K562 (cell line): ENCODE data around the gene HLF. TPM values are rescaled to one million over a fixed set of nuclear protein-coding genes. Genes with fewer than 3 reads are reported as not detected.
A peak's percentile ranks its signal among the peaks of the same experiment; 100 is the strongest.

Experiments
- ATAC-seq: fragments of 200-7000 bp; cut with Tn5 transposase; 3 replicates; pipeline ENCODE4 v1.9.1; 2020; ENCODE audit warnings: moderate library complexity
- BruUV-seq: library from RNA; stranded (reverse); fragments of 400-500 nt; replicated peaks from 2 replicates; lab custom pipeline; 2021; lab: Mats Ljungman, UMichigan
- CTCF ChIA-PET: fragments of 300-600 bp; formaldehyde crosslinking; extraction: SDS; loops from one replicate; lab custom pipeline; 2021; ENCODE audit warnings: low intra/inter-chr PET ratio; lab: Yijun Ruan, JAX
- POLR2A ChIA-PET: fragments of 300-600, 350-650 bp; sonication (Branson Sonifier 250); formaldehyde crosslinking; extraction: SDS; loops from one replicate; lab custom pipeline; 2021; ENCODE audit warnings: antibody characterized with exemption, inconsistent platforms; lab: Yijun Ruan, JAX
- DNase-seq, 4 experiments: peaks; one replicate each; pipeline versions ENCODE4 v3.0.0 to v3.0.0-alpha.2; 2011 to 2018; ENCODE audit warnings: low spot score in 3 of 4, mixed read lengths in 3 of 4; ENCODE audit errors: extremely low read depth in 1 of 4
- FAIRE-seq: peaks from 2 replicates; lab custom pipeline; 2011; peaks lifted over from hg19 to GRCh38; lab: Jason Lieb, UNC
- H2AFZ ChIP-seq: 2 replicates; pipeline ENCODE4 v1.6.0; 2011; ENCODE audit warnings: low read depth, low read length, control low read depth, inconsistent platforms
- H3K27ac ChIP-seq: fragments of 200-600 bp; 3 replicates; pipeline ENCODE4 v1.8.0; 2011; ENCODE audit warnings: low read depth, mild to moderate bottlenecking, control low read depth, inconsistent platforms, low read length, moderate library complexity, mixed read lengths; ENCODE audit errors: extremely low read depth
- H3K27me3 ChIP-seq, 2 experiments: fragments of 300-600 bp in 1 of 2; 2 replicates in 1 of 2; 3 replicates in 1 of 2; pipeline versions ENCODE4 v1.6.0 to v1.8.0; 2011; ENCODE audit warnings: inconsistent platforms in 2 of 2, low read length in 2 of 2, mild to moderate bottlenecking in 1 of 2, mixed read lengths in 1 of 2, moderate library complexity in 1 of 2; ENCODE audit not compliant: control insufficient read depth in 2 of 2, insufficient read depth in 2 of 2
- H3K36me3 ChIP-seq: fragments of 300-600 bp; 3 replicates; pipeline ENCODE4 v1.8.0; 2011; ENCODE audit warnings: mild to moderate bottlenecking, low read length, inconsistent platforms; ENCODE audit not compliant: control insufficient read depth, insufficient read depth
- H3K4me1 ChIP-seq, 2 experiments: fragments of 200-600 bp in 1 of 2; replicated peaks in 1 of 2; 2 replicates in 1 of 2; 3 replicates in 1 of 2; pipeline versions ENCODE4 v1.5.1 to v1.8.0; 2011; ENCODE audit warnings: inconsistent platforms in 2 of 2, low read length in 2 of 2, mild to moderate bottlenecking in 1 of 2, mixed read lengths in 1 of 2, moderate library complexity in 1 of 2; ENCODE audit not compliant: control insufficient read depth in 2 of 2, insufficient read depth in 2 of 2
- H3K4me2 ChIP-seq: 2 replicates; pipeline ENCODE4 v1.6.1; 2011; ENCODE audit warnings: low read length, control low read depth, inconsistent platforms, mixed read lengths; ENCODE audit not compliant: insufficient read depth
- H3K4me3 ChIP-seq: fragments of 200-600 bp; sonication (generic), shearing (Covaris generic); 2 replicates; pipeline ENCODE4 v1.5.1; 2016; ENCODE audit warnings: control low read depth, inconsistent platforms
- H3K79me2 ChIP-seq: fragments of 200-600 bp; 3 replicates; pipeline ENCODE4 v1.8.0; 2011; ENCODE audit warnings: low read length, inconsistent platforms; ENCODE audit not compliant: control insufficient read depth, insufficient read depth
- H3K9ac ChIP-seq, 2 experiments: 2 replicates each; pipeline versions ENCODE4 v1.6.0 to v1.6.1; 2011; ENCODE audit warnings: low read depth in 2 of 2, low read length in 2 of 2, control low read depth in 1 of 2, inconsistent platforms in 1 of 2, mild to moderate bottlenecking in 1 of 2, mixed read lengths in 1 of 2; ENCODE audit not compliant: insufficient read depth in 1 of 2
- H3K9me1 ChIP-seq: one replicate; pipeline ENCODE4 v1.6.0; 2011; ENCODE audit warnings: inconsistent platforms, mild to moderate bottlenecking, low read length, moderate library complexity; ENCODE audit not compliant: control insufficient read depth, insufficient read depth
- H3K9me3 ChIP-seq: replicated peaks from 2 replicates; pipeline ENCODE4 v1.5.1; 2011; ENCODE audit warnings: low read depth, low read length, inconsistent platforms; ENCODE audit not compliant: control insufficient read depth, insufficient read depth
- H4K20me1 ChIP-seq: replicated peaks from 2 replicates; pipeline ENCODE4 v1.6.1; 2011; ENCODE audit warnings: low read length, inconsistent platforms, mixed read lengths; ENCODE audit not compliant: control insufficient read depth, insufficient read depth
- CGGBP1 ChIP-seq: fragments of 250-450 bp; sonication (Bioruptor Pico); IDR thresholded peaks from 2 replicates; pipeline ENCODE4 v1.9.0; 2021; ENCODE audit warnings: mild to moderate bottlenecking
- COPS2 ChIP-seq: fragments of 450-650 bp; conservative IDR thresholded peaks from 2 replicates; pipeline ENCODE4 v1.6.1; 2016; ENCODE audit warnings: mild to moderate bottlenecking, moderate library complexity
- ELK3 ChIP-seq: fragments of 450-650 bp; formaldehyde crosslinking; IDR thresholded peaks from 2 replicates; pipeline ENCODE4 v1.4.0; 2020; ENCODE audit warnings: mild to moderate bottlenecking
- FOXO4 ChIP-seq: fragments of 450-650 bp; formaldehyde crosslinking; IDR thresholded peaks from 2 replicates; pipeline ENCODE4 v1.4.0; 2020; ENCODE audit warnings: mild to moderate bottlenecking, moderate library complexity
- FUS ChIP-seq: fragments of 200-400 bp; formaldehyde crosslinking; optimal IDR thresholded peaks from 2 replicates; pipeline ENCODE3; 2017; ENCODE audit warnings: low read depth, low read length
- MLLT1 ChIP-seq, 2 experiments: fragments of 450-650 bp; IDR thresholded peaks; 2 replicates each; pipeline ENCODE4 v1.6.1; 2016
- NELFE ChIP-seq: IDR thresholded peaks from 2 replicates; pipeline ENCODE4 v1.6.1; 2011; ENCODE audit warnings: mild to moderate bottlenecking; ENCODE audit not compliant: insufficient read depth, insufficient read length
- TBP ChIP-seq: optimal IDR thresholded peaks from 2 replicates; pipeline ENCODE3; 2011; ENCODE audit warnings: low read depth, low read length, improper control_type of control experiment
- ZC3H8 ChIP-seq: fragments of 450-650 bp; IDR thresholded peaks from 2 replicates; pipeline ENCODE4 v1.6.1; 2017
- ZFP91 ChIP-seq: sonication (generic); formaldehyde crosslinking; IDR thresholded peaks from 2 replicates; pipeline ENCODE4 v1.8.0; 2022; ENCODE audit warnings: mild to moderate bottlenecking, missing genetic modification reagents
- ZNF134 ChIP-seq: fragments of 250-450 bp; sonication (Bioruptor Pico); conservative IDR thresholded peaks from 2 replicates; pipeline ENCODE4 v1.4.0; 2020
- ZNF507 ChIP-seq: conservative IDR thresholded peaks from 2 replicates; pipeline ENCODE4 v1.6.1; 2017; ENCODE audit warnings: missing genetic modification characterization, missing compliant biosample characterization
- ZNF655 ChIP-seq: fragments of 250-450 bp; sonication (Bioruptor Pico); IDR thresholded peaks from 2 replicates; pipeline ENCODE4 v1.5.0; 2021
- WGBS: fragments of 100-300 bp; shearing (Covaris generic); methylation state at CpG from one replicate; pipeline ENCODE4 v1.1.6; 2016; ENCODE audit warnings: low coverage, mixed read lengths; ENCODE audit not compliant: insufficient coverage; ENCODE audit errors: missing lambda C conversion rate; 5-methylcytosine and 5-hydroxymethylcytosine counted together
- in situ Hi-C: fragments of 300-500 bp; cut with MboI; formaldehyde crosslinking; loops from 4 replicates; pipeline ENCODE4 v1.15.0; 2018; ENCODE audit warnings: inconsistent platforms, mixed read lengths
- intact Hi-C: fragments of 100-400 bp; cut with micrococcal nuclease; formaldehyde crosslinking; loops from 2 replicates; pipeline ENCODE4 v1.14.2; 2022
- polyA plus RNA-seq, 8 experiments: library from polyadenylated mRNA; depleted of rRNA in 4 of 8; stranded (reverse) in 5 of 8; unstranded in 3 of 8; fragments of >200 nt; fragmentation: Nextera tagmentation in 2 of 8; fragmentation: Illumina TruSeq in 1 of 8; extraction: Ambion mirVana in 2 of 8; extraction: Trizol in 1 of 8; gene quantifications; 2 replicates each; pipeline versions ENCODE4 v1.2.1 to v1.2.3, GENCODE V29; 2011 to 2014; ENCODE audit warnings: inconsistent platforms in 1 of 8, missing spikeins in 1 of 8
- total RNA-seq, 7 experiments: library from RNA; depleted of rRNA in 6 of 7; stranded (reverse); fragments of >200 nt in 6 of 7; fragmentation: Illumina TruSeq in 2 of 7; extraction: Trizol in 2 of 7; gene quantifications; 2 replicates each; pipeline versions ENCODE4 v1.2.1 to v1.2.3, GENCODE V29; 2011 to 2021; ENCODE audit warnings: low replicate concordance in 1 of 7

HLF gene
- total and polyA plus RNA-seq, 9 of the 15 experiments (the other 6 are each of a cell fraction or from before 2014, with no cell fraction given), result 0.03 to 0.24 (median 0.09) TPM

GRCh38 chr17:55305321-55306087 lies 40.7 kb downstream of the HLF start:
- Histone ChIP-seq H3K9ac (no peak overlapping the region), H3K27ac (no peak overlapping the region), H3K27me3 (no peaks in the 10 kb centered on the region; a peak in 1 of 5 replicates), H3K36me3 (no peaks in the 10 kb centered on the region), H2AFZ (peak overlapping the region; percentile 25; the same call in 1 of the 2 replicates), H4K20me1 (no peaks in the 10 kb centered on the region), H3K79me2 (no peaks in the 10 kb centered on the region), H3K9me3 (no peaks in the 10 kb centered on the region), H3K4me1 (peaks cover 6 to 13% of the 10 kb centered on the region in 2 experiments; a peak in 4 of 5 replicates), H3K4me3 (no peak overlapping the region), H3K9me1 (no peaks in the 10 kb centered on the region), H3K4me2 (no peak overlapping the region)
- 55% methylated on average over 6 of the region's 6 CpGs for whole genome bisulfite sequencing
- POLR2A ChIA-PET, result interaction anchor here (0.5 kb wide), 1 partner anchor 49 kb away, joined by 3 read pairs; no protein-coding TSS in a partner anchor
- in situ Hi-C loops, result no loop called here
- CTCF ChIA-PET, result no interaction called here
- no peak for FAIRE-seq
- intact Hi-C loops, result no loop called here
- DNase-seq, result no peak
- BruUV-seq, result no TSS peak
- no peak; the same call in 2 of the 3 replicates for ATAC-seq
- TF ChIP-seq FOXO4 (CRISPR knock-in tag) (no peak), CGGBP1 (CRISPR knock-in tag) (no peak), ZFP91 (CRISPR knock-in tag) (no peak), NELFE (no peak), ELK3 (no peak), FUS (no peak), ZNF134 (no peak), ZNF655 (CRISPR knock-in tag) (no peak), MLLT1 (IDR thresholded peaks at IDR 0.05) (no peak), ZNF507 (tag) (no peak), TBP (no peak), COPS2 (no peak), ZC3H8 (no peak)
